ENCODE measurements around the gene UNC45B. TPM values are rescaled to one million over a fixed set of nuclear protein-coding genes. Genes with fewer than 3 reads are reported as not detected.

Gene UNC45B
- total and polyA plus RNA-seq, 2 of the 8 experiments (the other 6 are each of a cell fraction or from before 2014, with no cell fraction given) = 0.06 to 0.15 TPM

DNA sequence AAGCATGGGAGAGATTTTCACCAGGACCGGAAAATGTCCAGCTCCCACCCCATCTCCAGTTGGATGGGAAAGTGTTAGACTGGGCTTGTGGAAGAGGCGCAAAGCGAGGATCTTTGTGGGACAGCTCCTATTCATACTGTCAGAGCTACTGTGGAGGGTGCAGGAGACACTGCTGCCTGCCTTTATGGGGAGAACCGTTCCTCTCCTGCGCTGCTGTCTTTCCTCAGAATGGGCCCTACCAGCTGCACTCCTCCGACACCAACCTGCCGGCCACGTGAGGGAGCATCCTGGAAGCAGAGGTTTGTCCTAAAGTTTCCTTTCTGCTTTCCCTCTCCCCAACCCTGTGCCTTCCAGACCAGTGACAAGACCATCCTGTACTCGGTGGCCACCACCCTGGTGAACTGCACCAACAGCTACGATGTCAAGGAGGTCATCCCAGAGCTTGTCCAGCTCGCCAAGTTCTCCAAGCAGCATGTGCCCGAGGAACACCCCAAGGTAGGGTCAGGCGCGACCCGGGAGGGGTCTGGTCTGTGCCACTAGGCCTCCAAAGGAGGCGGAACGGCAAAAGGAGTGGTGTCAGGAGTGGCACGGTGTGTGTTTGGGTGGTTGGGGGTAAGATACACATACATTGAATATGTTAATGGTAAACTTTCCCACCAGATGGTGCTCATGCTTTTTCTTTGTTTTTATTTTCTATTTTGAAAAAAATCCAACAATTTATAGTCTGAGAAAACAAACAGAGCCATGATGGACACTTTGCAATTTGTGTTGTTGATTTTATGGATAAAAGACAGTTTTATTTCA, 23.6 kb downstream of the UNC45B start:
- Histone ChIP-seq H3K4me2 (ENCODE audit: insufficient read depth in 1 of 2, low read depth in 2 of 2, low read length in 2 of 2) (no peak overlapping the region), H3K56ac (replicated peaks; ENCODE audit: insufficient read length, low read depth, low read length) (no peak overlapping the region), H3K4me1 (replicated peaks in 1 of 4; ENCODE audit: control insufficient read depth in 3 of 4, insufficient read depth in 4 of 4, low read length in 3 of 4) (no peaks in the 10 kb centered on the region; a peak in 1 of 7 replicates), H3K23ac (ENCODE audit: insufficient read length) (no peak overlapping the region), H2BK12ac (ENCODE audit: low read depth, low read length) (no peak overlapping the region), H3K9me3 (ENCODE audit: insufficient read depth in 2 of 2, low read depth in 1 of 2, low read length in 1 of 2) (no peaks in the 10 kb centered on the region), H3K23me2 (ENCODE audit: low read depth, low read length) (no peaks in the 10 kb centered on the region; the same call in 1 of the 2 replicates), H2BK20ac (ENCODE audit: low read length) (no peak overlapping the region), H2BK15ac (ENCODE audit: low read length) (no peak overlapping the region), H3K27me3 (replicated peaks in 1 of 4; ENCODE audit: control insufficient read depth in 3 of 4, extremely low read depth in 1 of 4, insufficient read depth in 3 of 4, low read length in 3 of 4) (no peaks in the 10 kb centered on the region; a peak in 1 of 7 replicates), H3K18ac (ENCODE audit: extremely low read depth, low read length) (no peak overlapping the region), H4K91ac (replicated peaks; ENCODE audit: insufficient read length, low read length) (no peak overlapping the region), H4K20me1 (replicated peaks in 1 of 2; ENCODE audit: control insufficient read depth in 1 of 2, insufficient read depth in 2 of 2, low read length in 2 of 2) (no peaks in the 10 kb centered on the region), H2BK120ac (replicated peaks; ENCODE audit: low read depth, low read length) (no peak overlapping the region), H2AK5ac (ENCODE audit: low read depth, low read length) (no peak overlapping the region), H3K4me3 (ENCODE audit: extremely low read depth in 1 of 4, insufficient read depth in 2 of 4, low read depth in 3 of 4, low read length in 4 of 4) (no peak overlapping the region), H3K36me3 (ENCODE audit: control insufficient read depth in 2 of 4, insufficient read depth in 4 of 4, low read length in 3 of 4) (no peaks in the 10 kb centered on the region), H2BK5ac (ENCODE audit: low read depth, low read length) (no peak overlapping the region), H3K14ac (ENCODE audit: insufficient read length) (no peak overlapping the region), H2AFZ (ENCODE audit: low read length) (no peak overlapping the region), H4K5ac (ENCODE audit: insufficient read length, low read depth, low read length) (no peak overlapping the region), H3K79me1 (ENCODE audit: low read depth, low read length) (no peaks in the 10 kb centered on the region), H3K79me2 (ENCODE audit: control insufficient read depth in 1 of 2, insufficient read depth in 2 of 2, low read length in 2 of 2) (no peaks in the 10 kb centered on the region), H3K27ac (ENCODE audit: low read depth, low read length) (no peak overlapping the region), H3K4ac (replicated peaks; ENCODE audit: insufficient read length, low read depth, low read length) (no peak overlapping the region), H3K9ac (replicated peaks in 1 of 4; ENCODE audit: extremely low read depth in 1 of 4, low read depth in 3 of 4, low read length in 3 of 4) (no peak overlapping the region), H4K8ac (ENCODE audit: extremely low read depth, insufficient read depth, low read length) (no peak overlapping the region)
- FAIRE-seq (no peak), DNase-seq (ENCODE audit: low read depth in 1 of 2, low spot score in 2 of 2) (no peak)
- CTCF ChIA-PET (ENCODE audit: partially characterized antibody) = interaction anchor here (0.6 to 1.7 kb wide), 15 partner anchors 11 to 378 kb away, joined by 3 to 10 read pairs (median 3); no protein-coding TSS in a partner anchor
- 89% methylated on average over 18 of the region's 18 CpGs; no CpG with 5 or more reads in 1 of the 2 experiments for WGBS, 2 experiments (ENCODE audit: extremely low coverage in 1 of 2, insufficient coverage in 1 of 2, insufficient read length in 1 of 2, insufficient replicate concordance in 2 of 2, low coverage in 1 of 2, low lambda C conversion rate in 2 of 2, missing lambda C conversion rate in 1 of 2)
- POLR2A ChIA-PET (ENCODE audit: partially characterized antibody) = no interaction called here
- no peak for TF ChIP-seq TCF12 (IDR thresholded peaks at IDR 0.05; ENCODE audit: low read depth, low read length)
- TF ChIP-seq BRCA1 (IDR thresholded peaks at IDR 0.05; ENCODE audit: low read depth, low read length) = no peak
- peak; percentile 28 to 43 for TF ChIP-seq RAD21 (IDR thresholded peaks at IDR 0.05 in 1 of 2, conservative IDR thresholded peaks at IDR 0.05 in 1 of 2; ENCODE audit: low read depth in 2 of 2, low read length in 2 of 2)
- no peak for TF ChIP-seq EGR1 (IDR thresholded peaks at IDR 0.05; ENCODE audit: borderline replicate concordance, low read depth, low read length)
- no peak for TF ChIP-seq CHD2 (IDR thresholded peaks at IDR 0.05; ENCODE audit: low read length)
- no peak for TF ChIP-seq CHD1 (IDR thresholded peaks at IDR 0.05; ENCODE audit: low read depth, low read length)
- TF ChIP-seq SIRT6 (IDR thresholded peaks at IDR 0.05; ENCODE audit: low read length) = no peak
- no peak for TF ChIP-seq SRF (IDR thresholded peaks at IDR 0.05; ENCODE audit: low read depth, low read length)
- TF ChIP-seq, protein P1, sequence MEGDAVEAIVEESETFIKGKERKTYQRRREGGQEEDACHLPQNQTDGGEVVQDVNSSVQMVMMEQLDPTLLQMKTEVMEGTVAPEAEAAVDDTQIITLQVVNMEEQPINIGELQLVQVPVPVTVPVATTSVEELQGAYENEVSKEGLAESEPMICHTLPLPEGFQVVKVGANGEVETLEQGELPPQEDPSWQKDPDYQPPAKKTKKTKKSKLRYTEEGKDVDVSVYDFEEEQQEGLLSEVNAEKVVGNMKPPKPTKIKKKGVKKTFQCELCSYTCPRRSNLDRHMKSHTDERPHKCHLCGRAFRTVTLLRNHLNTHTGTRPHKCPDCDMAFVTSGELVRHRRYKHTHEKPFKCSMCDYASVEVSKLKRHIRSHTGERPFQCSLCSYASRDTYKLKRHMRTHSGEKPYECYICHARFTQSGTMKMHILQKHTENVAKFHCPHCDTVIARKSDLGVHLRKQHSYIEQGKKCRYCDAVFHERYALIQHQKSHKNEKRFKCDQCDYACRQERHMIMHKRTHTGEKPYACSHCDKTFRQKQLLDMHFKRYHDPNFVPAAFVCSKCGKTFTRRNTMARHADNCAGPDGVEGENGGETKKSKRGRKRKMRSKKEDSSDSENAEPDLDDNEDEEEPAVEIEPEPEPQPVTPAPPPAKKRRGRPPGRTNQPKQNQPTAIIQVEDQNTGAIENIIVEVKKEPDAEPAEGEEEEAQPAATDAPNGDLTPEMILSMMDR (IDR thresholded peaks at IDR 0.05; ENCODE audit: control extremely low read depth in 1 of 3, insufficient read depth in 1 of 3, low read depth in 1 of 3, low read length in 3 of 3) = peak in 1 of 3 experiments; percentile 3; a peak in 2 of 4 replicates
- no peak for TF ChIP-seq TAF7 (optimal IDR thresholded peaks at IDR 0.05; ENCODE audit: borderline replicate concordance, low read depth, low read length)
